ENCODE data around the gene FOXL2.

FOXL2 gene

DNA sequence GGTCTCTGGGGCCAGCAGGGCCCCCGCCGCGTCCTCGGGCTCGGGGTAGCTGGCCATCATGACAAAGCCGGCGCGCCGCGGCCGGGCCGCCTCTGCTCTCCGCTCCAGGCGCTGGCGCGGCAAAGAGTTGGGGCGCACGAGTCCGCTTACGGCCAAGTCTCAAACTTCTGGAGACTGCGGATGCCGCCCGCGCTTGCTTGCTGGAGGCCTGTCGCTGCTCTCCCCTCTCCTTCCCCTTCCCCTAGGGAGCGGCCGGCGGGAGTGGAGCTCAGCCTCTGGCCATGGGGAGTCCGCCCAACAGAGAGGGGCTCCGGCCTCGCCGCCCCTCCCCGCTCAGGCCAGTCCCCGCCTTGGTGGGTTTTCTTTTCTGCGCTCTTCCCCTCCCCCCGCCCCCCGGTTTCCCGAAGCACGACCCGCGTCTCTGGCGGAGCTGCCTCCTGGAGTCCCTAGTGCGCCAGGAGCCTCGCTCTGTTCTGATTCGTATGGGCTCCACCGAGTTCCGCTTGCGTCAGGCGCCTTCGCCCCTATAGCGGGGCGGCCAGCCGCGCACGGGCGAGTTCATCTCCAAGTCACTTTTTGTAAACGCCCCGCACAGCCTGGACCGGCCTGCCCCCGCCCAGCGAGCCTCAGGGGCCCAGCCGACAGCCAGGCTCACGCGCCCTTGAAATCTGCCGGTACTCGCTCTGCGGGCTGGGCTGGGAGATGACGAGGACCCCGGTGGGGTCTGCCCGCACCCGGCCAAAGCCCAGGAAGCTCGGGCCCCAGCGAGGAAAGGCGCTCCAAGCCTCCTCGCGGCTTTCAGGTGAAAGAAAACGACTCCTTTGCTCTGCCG is at the start of gene FOXL2, which contains the start of gene FOXL2NB:
FOXL2 (minus strand) TSS at position 475 of the 832 bp plus-strand sequence; CDS start at position 60, 415 bp downstream.
FOXL2NB (plus strand) TSS at position 555 of the 832 bp plus-strand sequence; CDS start at position 703, 148 bp downstream.
- no peak for DNase-seq

DNA sequence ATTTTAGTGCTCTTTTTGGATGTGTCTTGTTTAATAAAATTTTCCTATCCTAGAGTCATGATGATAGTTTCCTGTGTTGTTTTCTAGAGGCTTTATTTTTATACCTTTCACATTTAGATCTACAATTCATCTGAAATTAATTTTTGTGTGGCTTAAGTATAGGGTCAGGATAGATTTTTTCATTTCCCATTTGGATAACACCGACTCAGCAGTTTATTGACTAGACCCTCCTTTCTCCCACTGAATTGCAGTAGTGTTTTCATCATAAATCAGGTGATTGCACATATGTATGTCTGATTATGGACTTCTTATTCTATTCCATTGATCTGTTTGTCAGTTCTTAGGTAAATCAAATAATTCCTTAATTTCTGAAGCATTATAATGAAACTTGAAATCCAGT is 48.8 kb upstream of the FOXL2 start:
- no peak for DNase-seq

DNA sequence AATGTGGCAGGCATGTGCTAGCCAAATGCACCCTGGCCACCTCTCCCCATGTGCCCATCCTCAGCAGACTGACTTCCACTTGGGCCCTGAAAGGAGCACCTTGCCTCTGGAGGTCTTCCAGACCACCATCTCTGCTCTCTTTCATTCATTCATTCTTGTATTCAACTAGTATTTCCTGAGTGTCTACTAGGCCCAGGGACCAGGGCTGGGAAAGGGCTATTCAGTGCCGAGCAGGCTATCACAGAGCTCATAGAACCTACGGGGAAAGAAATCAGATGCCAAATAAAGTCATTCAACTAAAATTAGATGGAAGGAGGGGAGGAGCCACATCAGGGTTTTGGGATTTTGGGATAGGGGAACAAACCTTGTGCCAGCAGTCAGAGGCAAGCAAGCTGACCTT is 40.2 kb upstream of the FOXL2 start:
- no peak for DNase-seq

DNA sequence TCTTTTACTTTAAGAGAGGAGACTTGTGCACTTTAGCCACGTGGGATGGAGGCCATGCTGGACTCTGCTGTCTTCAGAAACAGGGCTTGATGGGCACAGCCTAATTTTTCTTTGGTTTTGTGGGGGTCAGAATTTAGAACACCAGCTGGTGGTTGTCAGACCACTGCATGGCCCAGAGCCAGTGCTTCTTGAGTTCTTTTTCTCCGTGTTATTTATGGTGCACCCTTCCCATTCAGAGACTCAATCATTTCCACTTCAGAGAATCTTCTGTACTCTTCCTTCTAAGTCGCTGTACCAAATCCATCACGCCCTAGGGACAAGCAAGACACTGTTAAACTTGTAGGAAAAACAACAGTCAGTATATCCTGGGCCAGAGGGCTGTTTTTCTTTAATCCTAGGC is 39.0 kb upstream of the FOXL2 start:
- no peak for DNase-seq

DNA sequence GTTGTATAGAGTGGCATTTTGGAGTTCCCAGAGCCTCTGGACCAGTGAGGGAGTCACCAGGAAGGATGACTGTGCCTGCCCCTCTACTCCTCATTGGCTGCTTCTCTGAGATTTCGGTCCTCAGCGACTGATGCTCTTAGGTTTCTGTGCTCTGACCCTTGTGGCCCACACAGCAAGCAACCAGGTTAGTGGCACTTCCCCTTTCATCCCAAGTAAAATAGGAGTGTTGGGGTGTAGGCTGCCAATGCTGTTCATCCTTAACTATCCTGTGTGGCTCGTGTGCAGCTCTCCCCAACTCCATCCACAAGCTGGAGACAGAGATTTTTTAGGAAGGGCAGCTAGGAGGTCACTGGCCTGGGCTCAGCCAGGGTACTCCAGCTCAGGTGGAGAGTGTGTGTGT is 37.9 kb upstream of the FOXL2 start:
- DNase-seq: no peak

DNA sequence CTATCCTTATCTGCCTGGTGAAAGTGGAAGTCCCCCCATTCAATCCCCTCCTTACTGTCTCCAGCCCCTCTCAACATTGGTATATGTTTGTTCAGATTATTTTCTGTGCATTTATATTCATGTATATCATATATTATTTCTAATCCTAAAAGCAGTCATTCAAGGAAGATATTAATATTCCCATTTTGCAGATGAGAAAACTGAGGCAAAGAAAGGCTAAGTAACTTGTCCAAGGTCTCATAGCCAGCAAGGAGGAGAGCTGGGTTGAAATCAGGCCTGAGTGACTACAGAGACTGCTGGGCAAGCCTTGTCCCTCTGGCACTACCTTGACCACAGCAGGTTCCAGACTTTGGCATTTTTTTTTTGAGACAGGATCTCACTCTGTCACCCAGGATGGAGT is 29.1 kb upstream of the FOXL2 start:
- DNase-seq: no peak

DNA sequence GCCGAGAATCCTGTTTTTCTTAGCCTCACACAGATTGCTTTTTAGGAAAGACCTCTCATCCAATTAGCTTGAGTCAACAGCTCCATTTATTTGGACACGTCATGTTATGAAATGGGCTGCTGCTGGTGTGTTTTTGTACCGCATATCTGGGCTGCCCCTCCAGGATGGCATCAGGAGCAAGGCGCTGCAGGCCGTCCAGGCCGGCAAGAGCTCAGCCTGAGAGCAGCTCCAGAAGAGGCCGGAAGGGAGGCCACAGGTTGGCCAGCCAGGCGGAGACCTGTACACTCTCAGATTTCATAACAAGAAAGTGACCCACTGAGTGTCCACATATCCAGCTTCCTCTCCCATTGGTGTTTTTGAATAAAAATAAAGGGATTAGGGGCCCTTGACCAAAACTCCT is 28.4 kb upstream of the FOXL2 start:
- no peak for DNase-seq

DNA sequence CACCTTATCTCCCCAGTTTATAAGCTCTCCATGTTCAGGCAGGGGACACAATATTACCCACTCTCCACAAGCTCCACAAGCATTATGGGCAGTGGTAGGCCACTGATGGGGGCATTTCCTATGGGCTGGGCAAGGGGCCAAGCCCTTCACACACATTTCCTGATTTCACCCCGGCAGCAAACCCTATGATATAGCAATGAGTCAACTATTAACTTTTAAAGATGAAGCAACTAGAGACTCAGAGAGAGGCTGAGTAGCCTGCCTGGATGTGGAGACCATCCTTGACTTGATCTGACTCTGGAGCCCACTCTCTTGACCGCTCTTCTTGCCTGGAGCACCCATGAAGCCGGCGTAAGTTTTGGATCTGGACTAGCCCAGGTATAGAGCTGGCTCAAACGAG is 27.5 kb upstream of the FOXL2 start:
- no peak for DNase-seq

DNA sequence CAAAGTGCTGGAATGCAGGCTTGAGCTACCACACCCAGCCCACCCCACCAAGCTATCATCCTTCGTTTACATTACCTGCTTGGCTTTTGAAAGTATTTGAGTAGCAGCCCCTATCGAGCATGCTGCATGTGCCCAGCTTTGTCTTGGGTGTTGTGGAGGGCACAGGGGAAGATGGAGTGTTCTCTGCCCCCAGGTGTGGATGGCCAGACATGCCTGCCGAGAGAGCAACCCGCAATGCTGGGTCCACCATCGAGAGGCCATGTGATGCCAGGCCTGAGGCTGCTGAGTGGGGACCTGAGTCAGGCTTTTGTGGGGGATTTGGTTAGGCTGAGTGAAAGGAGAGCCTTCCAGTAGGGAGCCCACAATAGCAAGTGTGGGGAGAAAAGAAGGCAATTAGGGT is 26.0 kb upstream of the FOXL2 start:
- DNase-seq: no peak

DNA sequence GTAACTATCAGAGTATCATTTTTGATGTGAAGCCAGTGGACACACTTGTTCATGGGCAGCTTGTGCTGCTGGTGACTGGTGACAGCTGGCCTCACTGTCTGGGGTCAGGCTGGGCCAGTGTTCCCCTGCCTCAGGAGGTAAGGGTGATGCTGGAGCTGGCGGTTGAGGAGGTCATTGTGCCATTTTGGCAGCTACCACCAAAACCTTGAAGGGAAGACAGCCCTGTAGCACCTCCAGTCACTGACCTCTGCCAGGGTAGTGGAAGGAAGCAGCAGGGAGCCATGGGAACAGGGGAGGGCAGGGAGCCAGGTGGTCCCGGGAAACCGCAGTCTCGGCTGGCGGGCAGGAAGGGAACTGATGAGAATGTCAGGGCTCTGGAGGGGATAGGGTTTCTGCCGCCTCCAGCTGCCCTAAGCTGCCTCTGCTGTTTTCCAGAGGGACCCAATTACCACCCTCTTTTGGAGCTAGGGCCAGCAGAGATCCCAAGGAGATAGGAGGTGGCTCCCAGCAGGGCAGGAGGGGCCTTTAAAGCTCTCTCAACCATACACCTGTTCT is 24.9 kb upstream of the FOXL2 start:
- DNase-seq: no peak

DNA sequence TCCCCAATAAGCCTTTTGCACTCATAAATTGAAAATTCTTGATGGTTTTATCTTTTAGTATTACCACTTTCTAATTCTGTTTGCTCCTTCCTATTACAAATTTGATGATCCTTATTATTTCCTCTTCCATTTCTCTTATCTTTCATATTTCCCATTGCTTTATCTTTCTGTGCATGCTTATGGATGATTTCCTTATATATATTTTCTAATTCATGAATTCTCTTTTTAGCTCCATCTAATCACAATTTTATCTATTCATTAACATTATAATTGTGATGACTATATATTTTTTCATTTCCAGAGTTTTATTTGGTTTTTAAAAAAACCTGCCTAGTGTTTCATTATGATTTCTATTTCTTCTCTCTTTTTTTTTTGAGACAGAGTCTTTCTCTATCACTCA is 18.0 kb upstream of the FOXL2 start:
- no peak for DNase-seq

DNA sequence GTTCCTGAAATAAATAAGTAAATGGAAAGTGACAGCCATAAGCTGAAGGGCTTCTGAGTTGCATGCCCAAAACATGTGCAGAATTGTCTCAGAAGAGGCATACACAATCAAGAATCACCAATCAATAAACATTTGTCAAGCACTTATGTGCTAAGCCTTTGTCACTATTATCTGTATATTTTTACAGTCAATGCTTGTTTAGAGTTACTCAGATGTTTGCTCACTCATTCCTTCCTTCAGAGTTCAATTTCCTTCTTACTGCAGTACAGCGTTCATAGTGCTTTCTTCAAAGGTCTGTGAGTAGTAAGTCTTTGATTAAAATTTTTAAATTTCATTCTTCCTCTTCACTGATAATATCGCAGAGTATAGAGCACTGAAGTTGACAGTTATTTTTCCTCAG is 17.3 kb upstream of the FOXL2 start:
- no peak for DNase-seq

DNA sequence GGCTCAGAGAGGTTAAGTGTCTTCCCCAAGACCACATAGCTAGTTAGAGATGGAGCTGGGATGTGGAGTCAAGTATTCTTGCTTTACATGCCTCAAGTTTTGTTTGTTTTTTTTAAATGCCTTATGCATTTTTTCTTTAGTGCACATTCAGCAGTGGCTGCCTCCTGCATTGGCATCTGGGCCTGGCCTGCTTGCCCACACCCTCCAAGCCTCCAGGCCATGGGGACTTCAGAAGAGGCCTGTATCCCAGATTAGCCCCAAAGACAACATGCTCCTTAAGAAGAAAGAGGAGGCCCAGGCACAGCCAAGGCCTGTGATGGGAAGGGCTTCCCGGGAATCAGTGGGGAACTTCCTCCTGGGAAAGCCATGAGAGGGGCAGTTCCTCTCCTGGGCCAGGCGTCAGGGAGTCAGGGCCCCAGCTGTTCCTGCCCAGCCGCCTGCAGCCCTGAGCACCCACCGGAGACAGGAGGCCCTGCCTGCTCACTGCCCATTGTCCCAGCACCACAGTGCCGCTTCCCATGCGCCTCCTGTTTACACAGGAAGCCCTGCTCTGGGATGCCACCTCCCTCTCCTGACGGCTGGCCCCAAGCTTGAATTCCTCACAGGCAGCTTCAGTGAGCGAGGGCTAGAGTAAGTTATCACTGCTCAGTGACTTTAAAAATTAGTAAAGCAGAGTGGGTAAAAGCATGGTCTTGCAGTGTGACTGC is 16.1 kb upstream of the FOXL2 start:
- DNase-seq: no peak

DNA sequence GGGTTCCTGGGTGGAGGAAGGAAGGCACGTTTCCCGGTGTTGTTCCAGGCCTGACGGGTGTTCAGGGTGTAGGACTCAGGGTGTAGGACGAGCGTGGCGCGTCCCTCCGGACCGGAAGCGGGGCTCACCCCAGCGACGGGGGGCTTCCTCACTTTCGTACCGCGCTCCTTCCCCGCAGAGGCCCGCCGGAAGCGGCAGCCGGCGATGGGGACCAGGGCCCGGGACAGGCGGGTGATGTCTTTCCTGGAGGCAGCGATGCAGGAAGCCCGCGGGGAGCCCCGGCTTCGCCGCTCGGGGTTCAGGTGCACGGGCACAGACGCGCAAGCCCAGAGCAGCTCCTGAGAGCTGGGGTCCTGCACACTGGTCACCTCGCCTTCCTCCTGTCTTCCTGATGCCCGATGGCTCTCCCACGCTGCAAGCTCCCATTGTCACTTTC is 13.5 kb upstream of the FOXL2 start:
- no peak for DNase-seq

DNA sequence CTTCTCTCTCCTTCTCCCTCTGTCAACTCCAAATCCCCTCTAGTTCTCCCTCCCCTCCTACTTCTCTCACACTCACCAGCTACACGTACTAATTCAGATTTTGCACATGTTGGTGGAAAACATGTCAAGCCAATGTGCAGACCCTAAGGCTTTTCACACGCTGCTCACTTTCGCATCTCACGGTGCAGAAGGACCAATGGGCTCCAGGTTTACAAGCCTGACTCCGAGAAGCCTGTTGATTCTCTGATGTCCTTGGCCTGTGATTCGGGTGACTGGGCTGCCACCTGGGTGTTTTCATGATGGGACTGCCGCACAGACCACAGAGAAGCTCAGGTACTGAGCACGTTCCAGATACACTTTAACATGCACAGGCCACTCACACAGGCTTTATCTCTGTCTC is 3.8 kb upstream of the FOXL2 start:
- DNase-seq: no peak

DNA sequence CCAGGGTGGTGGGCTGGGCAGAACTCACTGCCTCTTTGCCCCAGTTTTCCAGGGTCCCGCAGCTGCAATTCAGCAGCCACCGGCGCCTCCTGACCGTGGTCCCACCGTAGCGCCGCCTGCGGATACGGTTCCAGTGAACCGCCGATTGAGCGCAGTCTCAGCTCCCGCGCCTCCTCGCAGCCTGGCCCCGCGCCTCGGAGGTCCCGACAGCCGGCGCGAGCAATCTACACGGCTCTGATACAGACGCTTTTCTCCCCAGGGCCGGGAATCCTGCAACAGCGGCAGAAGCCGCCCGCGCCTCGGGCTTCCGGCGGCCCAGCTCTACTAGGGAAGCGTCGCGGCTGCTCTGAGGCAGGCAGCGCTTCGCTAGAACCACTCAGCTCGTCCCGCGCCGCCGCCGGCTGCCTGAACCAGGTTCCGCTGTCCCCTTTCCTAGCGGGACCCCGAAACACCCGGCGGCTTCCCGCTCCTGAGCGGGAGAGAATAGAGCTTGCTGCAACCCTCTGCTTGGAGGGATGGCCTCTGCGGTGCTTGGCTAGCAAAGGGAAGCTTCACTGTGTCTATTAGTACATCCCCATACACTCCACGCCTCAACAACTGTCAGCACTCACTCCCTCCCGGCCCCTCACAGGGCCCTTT is 3.2 kb upstream of the FOXL2 start:
- no peak for DNase-seq

DNA sequence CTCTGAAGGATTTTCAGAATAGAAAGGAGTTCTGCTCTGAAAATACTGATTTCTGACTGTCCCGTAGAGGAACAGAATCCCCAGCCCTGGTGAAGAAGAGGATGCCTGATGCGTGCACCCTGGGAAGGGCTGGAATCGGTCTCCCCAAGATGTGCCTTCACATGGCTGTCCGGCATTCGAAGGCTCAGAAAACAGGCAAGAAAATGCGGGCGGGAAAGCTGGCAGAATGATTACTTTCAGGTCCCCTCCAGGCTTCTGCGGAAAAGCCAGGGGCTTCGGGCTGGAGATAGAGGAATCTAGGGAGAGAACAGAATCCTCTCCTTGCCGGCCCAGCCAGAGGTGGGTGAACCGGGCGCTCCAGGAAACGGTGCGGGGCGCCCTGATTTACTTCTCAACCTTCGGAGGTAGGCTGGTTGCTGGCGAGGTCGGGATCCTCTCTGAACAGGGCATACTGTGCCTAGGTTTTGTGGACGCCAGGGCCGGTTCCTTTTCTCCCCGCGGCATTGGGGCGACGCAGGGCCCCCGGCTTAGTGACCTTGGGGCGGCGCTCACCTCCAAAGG is 2.6 kb upstream of the FOXL2 start:
- DNase-seq: no peak

DNA sequence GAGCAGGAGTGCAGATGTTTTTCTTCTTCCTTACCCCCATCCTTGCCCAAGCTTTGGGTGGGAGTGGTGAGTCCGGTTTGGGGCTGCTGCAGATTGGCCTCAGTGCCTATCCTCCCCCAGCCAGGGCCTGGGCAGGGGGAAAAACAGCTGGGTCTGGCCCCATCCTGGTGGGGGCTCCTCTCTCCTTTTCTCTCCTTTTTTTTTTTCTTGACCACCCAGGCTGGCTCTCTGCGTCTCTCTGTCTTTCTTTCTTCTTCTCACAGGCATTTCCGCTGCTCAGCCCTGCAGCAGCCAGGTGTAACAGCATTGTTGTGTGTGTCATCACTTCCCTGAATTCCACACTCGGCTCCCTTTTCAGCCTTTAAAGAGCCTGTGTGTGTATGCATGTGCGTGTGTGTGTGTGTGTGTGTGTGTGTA is 2.1 kb upstream of the FOXL2 start:
- no peak for DNase-seq

DNA sequence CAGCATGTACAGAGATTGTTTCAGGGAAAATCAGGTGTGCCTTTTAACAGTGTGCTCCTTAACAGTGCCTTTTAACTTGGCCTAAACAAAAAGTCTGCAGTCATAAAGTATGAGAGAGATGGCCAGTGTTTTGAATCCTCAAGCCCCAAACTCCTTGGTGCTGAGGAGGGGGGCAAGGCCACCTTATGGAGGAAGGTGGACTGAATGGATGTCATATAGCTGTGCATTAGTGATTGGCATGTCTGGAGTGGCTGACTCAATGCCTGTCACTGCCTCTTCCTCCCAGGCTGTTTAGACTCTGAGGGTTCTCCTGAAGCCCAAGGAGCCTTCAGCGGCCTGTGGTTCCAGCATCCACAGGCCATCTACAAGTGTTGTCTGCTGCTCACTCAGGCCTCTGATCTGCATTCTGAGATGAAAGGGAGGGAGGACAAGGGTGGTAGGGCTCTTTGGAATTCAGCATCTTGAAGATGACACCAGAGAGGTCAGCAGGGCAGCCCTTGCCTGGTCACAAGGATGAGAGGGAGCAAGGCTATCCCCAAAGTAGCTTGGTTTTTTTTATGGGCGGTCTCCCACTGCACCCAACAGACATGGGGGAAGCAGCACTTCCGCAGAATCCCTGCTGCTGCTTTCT is 1.5 kb upstream of the FOXL2 start:
- DNase-seq: no peak

DNA sequence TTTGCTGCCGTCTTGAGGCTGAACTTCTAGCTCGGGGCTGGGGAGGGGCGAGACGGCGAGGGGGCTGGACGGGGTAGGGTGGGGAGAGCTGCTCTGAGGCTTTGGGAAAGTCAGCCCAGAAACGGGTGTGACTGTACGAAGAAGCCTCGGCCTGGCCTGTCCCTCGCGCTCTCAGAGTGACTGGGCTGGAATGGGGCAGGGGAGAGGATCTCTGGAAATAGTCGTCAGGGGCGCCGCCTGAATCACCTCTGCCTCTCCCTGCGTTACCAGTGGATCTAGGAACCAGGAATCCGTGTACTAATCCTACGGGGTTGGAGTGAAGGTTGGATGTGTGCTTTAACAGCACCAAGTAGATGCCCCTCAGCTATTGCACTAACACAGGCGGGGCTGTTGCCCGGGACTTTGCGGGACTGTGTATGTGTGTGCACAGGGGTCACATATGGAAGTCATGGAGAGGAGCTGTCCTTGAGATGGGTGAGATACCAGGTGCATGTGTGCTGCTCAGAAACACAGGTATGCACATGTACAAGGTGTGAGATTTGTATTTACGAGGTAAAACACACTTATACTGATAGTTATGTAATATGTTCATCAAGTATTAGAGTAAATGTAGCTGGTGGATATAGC is 671 bp upstream of the FOXL2 start:
- DNase-seq: no peak

DNA sequence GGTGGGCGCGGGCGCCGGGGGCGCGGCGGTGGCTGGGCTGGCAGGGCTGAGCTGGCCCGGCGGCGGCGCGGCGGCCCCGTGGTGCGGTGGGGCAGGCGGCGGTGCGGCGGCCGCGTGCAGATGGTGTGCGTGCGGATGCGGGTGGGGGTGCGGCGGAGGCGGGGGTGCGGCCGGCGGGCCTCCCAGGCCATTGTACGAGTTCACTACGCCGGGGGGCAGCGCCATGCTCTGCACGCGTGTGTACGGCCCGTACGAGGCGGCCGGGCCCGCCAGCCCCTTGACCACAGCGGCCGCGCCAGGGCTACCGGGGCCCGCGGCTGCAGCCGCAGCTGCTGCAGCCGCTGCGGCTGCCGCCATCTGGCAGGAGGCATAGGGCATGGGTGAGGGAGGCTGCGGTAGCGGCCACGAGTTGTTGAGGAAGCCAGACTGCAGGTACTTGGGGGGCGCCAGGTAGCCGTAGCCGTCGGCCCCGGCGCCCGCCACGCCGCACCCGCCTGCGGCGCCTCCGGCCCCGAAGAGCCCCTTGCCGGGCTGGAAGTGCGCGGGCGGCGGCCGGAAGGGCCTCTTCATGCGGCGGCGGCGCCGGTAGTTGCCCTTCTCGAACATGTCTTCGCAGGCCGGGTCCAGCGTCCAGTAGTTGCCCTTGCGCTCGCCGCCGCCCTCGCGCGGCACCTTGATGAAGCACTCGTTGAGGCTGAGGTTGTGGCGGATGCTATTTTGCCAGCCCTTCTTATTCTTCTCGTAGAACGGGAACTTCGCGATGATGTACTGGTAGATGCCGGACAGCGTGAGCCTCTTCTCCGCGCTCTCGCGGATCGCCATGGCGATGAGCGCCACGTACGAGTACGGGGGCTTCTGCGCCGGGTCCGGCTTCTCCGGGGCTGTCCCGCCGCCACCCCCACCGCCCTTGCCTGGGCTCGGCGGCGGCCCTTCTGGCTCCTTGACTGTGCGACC is 951 bp downstream of the FOXL2 start:
- DNase-seq: no peak

Measured in NCI-H774 (cell line).